Astrocyte (in vitro differentiated cells and primary cell): ENCODE data around the gene ASB13.

Source experiments
- CTCF ChIP-seq: IDR thresholded peaks from 2 replicates; pipeline ENCODE4 v1.5.1; 2011; ENCODE audit warnings: low read depth, mild to moderate bottlenecking, inconsistent platforms, low read length, moderate library complexity; ENCODE audit not compliant: insufficient read depth
- EZH2 ChIP-seq: IDR thresholded peaks from 2 replicates; pipeline ENCODE4 v1.6.1; 2012; ENCODE audit warnings: mild to moderate bottlenecking, low read length, inconsistent platforms; ENCODE audit not compliant: insufficient read depth

GRCh38 chr10:5684318-5684970 lies 18.0 kb upstream of the ASB13 start, which contains the start of gene TASOR2:
- TF ChIP-seq CTCF = no peak
- no peak for TF ChIP-seq EZH2
